GM21737 (cell line): Measurements from ENCODE around the gene CA5A.
A peak's percentile ranks its signal among the peaks of the same experiment; 100 is the strongest.
"Not testable (repeated sequence)": the region's sequence is repeated elsewhere in the genome, so short reads cannot be mapped to it uniquely, and the experiment has no call there.

Experiments used
- ATAC-seq: cut with Tn5 transposase; IDR thresholded peaks from one replicate; pipeline ENCODE4 v1.9.1; 2021; ENCODE audit warnings: mild to moderate bottlenecking, moderate library complexity; ENCODE audit not compliant: unreplicated experiment

CA5A gene

GRCh38 chr16:87897521-87898505, 38.5 kb downstream of the CA5A start:
- no peak for ATAC-seq

- ATAC-seq = not testable (repeated sequence)
Measured at GRCh38 chr16:87896924-87897520, 39.3 kb downstream of the CA5A start.

- ATAC-seq = not testable (repeated sequence)
Measured at GRCh38 chr16:87896176-87896890, 40.0 kb downstream of the CA5A start.

GRCh38 chr16:87895641-87896141, 40.6 kb downstream of the CA5A start:
- ATAC-seq = peak; percentile 76

GRCh38 chr16:87894005-87894404, 42.3 kb downstream of the CA5A start:
- ATAC-seq = not testable (repeated sequence)

- no peak for ATAC-seq
Measured at GRCh38 chr16:87891764-87892163, 44.6 kb downstream of the CA5A start.

- ATAC-seq = not testable (repeated sequence)
Measured at GRCh38 chr16:87889762-87890161, 46.6 kb downstream of the CA5A start.

DNA sequence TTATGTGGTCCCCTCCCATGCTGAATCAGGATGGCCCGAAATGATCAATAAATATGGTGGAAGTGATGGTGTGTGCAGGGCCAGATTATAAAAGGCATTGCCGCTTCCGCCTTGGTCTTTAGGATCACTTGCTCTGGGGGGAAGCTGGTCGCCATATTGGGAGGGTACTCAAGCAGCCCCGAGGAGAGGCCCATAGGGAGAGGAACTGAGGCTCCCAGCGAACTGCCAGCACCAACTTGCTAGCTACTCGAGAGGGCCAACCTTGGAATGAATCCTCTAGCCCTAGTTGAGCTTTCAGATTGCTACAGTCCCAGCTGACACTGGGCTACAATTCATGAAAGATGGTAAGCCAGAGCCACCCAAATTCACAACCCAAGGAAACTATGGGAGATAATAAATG, 48.0 kb downstream of the CA5A start:
- not testable (repeated sequence) for ATAC-seq

DNA sequence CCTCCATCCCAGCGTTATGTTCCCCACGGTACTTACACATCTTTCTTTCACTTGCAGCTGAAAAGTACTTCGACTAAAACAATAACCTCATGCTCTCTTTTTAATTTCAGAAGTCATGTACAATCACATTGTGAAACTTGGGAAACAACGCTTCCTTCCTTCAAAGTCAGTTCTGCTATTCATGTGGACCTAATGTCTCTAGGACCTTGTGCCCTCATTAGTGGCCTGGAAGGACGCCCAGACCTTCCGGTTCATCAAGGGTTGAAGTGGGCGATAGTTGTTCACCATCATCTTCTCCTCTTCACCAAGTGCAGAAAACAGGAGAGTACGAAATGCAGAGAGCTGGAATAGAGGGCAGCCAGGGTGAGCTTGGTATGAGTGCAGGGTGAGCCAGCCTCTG, 48.4 kb downstream of the CA5A start:
- not testable (repeated sequence) for ATAC-seq

GRCh38 chr16:87885371-87885967, 50.9 kb downstream of the CA5A start:
- ATAC-seq = not testable (repeated sequence)

GRCh38 chr16:87882436-87883019, 53.8 kb downstream of the CA5A start:
- no peak for ATAC-seq

DNA sequence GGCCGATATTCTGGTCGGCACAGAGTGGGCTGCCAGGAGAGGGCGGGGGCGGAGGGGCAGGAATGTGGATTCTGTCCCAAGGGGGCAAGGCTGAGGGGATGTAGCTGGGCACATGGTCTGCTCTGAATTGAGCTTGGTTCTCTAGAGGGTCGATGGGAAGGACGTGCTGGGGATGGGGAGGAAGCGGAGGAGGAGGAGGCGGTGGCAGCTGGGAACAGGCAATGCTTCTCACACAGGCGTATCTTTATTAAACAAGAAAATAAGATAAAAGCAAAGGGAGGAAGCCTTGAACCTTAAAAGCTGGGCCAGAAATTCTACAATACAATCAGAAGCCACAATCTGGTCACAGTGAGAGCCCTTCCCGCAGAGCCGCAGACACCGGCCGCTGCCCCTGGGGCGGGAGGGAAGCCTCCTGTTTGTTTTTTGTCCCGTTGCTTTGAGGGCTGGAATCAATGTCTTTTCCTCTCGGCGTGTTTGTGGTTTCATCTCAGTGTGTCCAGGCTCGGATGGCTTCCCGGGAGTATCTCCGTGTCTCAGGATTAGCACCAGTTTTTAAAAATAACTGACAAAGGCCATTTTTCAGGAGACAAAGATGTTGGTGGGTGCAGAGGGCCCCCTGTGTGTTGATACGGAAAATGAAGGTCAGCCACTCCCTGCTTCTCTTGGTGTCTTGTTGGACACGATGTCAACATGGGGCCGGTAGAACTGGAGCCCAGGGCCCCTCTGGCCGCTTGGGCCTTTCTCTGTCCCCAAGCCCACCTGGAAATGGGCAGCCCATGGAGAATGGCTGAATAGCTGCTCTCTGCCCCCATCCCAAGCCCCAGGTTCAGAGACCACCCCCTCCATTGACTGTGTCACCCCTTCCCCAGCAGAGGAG, 54.8 kb downstream of the CA5A start:
- ATAC-seq = no peak

DNA sequence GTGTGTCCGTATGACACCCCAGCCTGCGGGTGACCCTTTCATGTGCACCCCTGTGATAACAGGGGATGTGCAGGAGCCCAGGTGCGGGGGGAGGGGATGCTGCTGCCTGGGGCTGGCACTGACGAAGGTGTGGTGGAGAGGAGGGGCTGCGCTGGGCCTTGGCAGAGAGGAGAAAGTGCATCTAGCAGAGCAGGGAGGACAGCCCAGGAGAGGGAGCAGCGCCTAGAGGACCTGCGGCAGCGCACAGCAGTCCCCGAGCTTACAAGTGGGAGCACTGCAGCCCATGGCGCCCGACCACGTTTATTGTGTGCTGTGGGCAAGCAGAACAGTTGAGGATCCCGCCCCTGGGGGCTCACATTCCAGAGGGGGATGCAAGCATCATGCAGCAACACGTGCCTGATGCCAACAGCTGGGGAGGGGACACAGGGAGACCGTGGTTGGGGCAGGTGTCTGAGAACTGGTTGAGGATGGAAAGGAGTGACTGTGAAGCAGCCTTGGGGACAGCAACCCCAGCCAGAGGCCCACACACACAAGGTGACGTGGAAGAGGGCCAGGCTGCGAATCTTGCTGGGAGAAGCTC, 56.1 kb downstream of the CA5A start:
- no peak for ATAC-seq

- not testable (repeated sequence) for ATAC-seq
Measured at GRCh38 chr16:87879411-87880013, 56.8 kb downstream of the CA5A start.

DNA sequence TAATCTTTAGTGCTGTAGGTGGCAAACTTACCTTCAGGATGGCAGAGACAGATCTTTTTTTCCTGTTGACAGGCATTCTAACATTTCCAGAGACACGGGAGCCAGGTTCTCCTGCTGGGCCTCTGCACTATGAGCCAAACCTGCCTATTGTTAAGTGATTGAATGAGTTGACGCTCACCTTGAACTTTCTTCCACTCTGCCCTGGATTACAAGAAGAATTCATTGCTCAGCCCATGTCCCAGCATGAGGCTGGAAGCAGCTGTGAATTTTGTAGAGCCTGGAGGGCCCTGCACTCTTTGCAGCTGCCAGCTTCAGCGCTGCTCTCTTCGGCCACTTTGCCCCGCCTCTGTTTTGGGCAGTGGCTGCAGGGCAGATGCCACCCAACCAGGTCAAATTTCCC, 57.6 kb downstream of the CA5A start:
- no peak for ATAC-seq

DNA sequence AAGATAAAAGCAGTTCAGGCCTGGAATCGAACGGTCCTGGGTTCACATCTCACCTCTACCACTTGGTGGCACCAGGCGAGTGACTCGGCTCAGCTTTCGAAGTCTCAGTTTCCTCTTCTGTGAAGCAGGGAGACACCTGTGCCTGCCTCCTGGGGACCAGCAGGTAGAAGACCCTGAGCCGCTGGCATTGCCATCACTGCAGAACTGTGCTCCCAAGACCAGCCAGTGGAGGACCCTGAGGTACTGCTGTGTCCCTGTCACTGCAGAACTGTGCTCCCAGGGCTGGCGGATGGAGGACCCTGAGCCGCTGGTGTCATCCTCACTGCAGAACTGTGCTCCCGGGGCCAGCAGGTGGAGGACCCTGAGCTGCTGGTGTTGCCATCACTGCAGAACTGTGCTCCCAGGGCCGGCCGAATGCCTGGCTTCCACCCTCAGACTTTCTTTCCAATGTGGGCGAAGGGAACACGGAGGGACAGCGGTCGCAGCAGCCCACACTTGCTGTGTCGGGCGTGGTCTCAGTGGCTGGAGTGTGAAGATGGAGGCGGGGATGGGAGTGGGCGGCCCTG, 58.3 kb downstream of the CA5A start:
- ATAC-seq = no peak

DNA sequence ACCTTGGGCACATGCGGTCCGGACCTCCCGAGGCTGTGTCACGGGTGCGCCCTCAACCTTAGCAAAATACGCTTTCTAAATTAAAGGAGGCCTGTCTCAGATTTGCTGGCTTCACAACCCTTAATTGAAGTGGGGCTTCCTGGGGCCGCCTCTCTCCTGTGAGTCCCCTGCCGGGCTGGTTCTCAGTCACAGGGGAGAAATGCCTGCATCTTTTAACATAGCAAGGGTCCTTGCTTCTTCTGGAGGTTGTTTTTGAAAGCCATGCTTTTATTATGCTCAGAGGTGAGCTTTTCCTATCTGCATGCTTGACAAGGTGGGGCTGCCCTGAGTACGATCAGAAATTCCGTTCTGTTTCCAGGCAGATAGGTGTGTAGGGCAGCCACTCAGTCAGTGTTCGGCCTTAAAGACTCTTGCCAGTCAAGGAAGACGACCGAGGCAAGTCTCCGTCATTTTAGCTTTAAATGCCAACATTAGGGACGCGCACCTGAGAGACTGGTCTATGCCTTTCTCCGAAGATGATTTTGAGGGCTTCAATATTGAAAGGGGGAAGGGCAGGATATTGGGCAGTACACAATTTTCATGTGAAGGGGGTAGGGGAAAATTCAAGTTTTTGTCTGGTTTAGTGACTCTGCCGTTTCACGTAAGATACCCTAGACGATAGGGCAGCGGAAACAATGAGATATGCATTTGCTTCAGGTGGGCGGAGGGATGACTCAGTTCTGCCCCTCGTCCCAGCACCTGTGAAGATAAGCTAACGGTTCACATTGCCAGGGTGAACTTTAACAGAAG, 61.5 kb downstream of the CA5A start:
- no peak for ATAC-seq
